Natural killer cell (primary cell): Measurements from ENCODE around the gene SSH2. TPM values are rescaled to one million over a fixed set of nuclear protein-coding genes. Genes with fewer than 3 reads are reported as not detected.

Experiments used
- ATAC-seq, 3 donors: fragments of 150-1000 bp in 2 of 3; fragments of 200-7000 bp in 1 of 3; cut with Tn5 transposase; 1 replicate in 1 of 3; 2 replicates in 2 of 3; pipeline ENCODE4 v1.10.0; 2021; ENCODE audit warnings: mild to moderate bottlenecking in 2 of 3, moderate library complexity in 2 of 3
- DNase-seq, 2 donors: peaks; one replicate each; pipeline versions ENCODE4 v3.0.0 to v3.0.0-alpha.2; 2013 to 2021; ENCODE audit warnings: mixed read lengths in 1 of 2
- H3K27ac ChIP-seq: one replicate; pipeline ENCODE4 v1.5.1; 2013; ENCODE audit warnings: mild to moderate bottlenecking, low read length
- H3K27me3 ChIP-seq: one replicate; pipeline ENCODE4 v1.6.1; 2013; ENCODE audit warnings: low read length; ENCODE audit not compliant: control insufficient read depth, insufficient read depth
- H3K36me3 ChIP-seq: one replicate; pipeline ENCODE4 v1.6.1; 2013; ENCODE audit warnings: low read length; ENCODE audit not compliant: control insufficient read depth, insufficient read depth
- H3K4me1 ChIP-seq: one replicate; pipeline ENCODE4 v1.6.1; 2013; ENCODE audit warnings: low read length; ENCODE audit not compliant: control insufficient read depth, insufficient read depth
- H3K4me3 ChIP-seq: one replicate; pipeline ENCODE4 v1.5.1; 2013; ENCODE audit warnings: low read length
- H3K9me3 ChIP-seq: one replicate; pipeline ENCODE4 v1.6.1; 2013; ENCODE audit warnings: low read length; ENCODE audit not compliant: control insufficient read depth, insufficient read depth
- H3K27ac Mint-ChIP-seq, 2 donors: one replicate each; pipeline ENCODE4 v1.8.0; 2022; ENCODE audit warnings: mild to moderate bottlenecking in 2 of 2, mixed read lengths in 2 of 2, moderate library complexity in 1 of 2
- H3K27me3 Mint-ChIP-seq, 2 donors: one replicate each; pipeline ENCODE4 v1.8.0; 2022; ENCODE audit warnings: low read depth in 2 of 2, mixed read lengths in 2 of 2
- H3K36me3 Mint-ChIP-seq: one replicate; pipeline ENCODE4 v1.8.0; 2022; ENCODE audit warnings: mixed read lengths
- H3K4me1 Mint-ChIP-seq, 2 donors: one replicate each; pipeline ENCODE4 v1.8.0; 2022; ENCODE audit warnings: mixed read lengths in 2 of 2
- H3K4me3 Mint-ChIP-seq: one replicate; pipeline ENCODE4 v1.8.0; 2022; ENCODE audit warnings: mild to moderate bottlenecking, moderate library complexity, mixed read lengths
- H3K9me3 Mint-ChIP-seq, 2 donors: one replicate each; pipeline ENCODE4 v1.8.0; 2022; ENCODE audit warnings: mixed read lengths in 2 of 2
- WGBS: methylation state at CpG from one replicate; pipeline ENCODE4 v1.1.7; 2013; ENCODE audit warnings: missing lambda C conversion rate; ENCODE audit not compliant: insufficient coverage; 5-methylcytosine and 5-hydroxymethylcytosine counted together
- intact Hi-C: fragments of 100-400 bp; cut with micrococcal nuclease; formaldehyde crosslinking; loops from one replicate; pipeline ENCODE4 v1.14.2; 2022
- total RNA-seq, 4 donors: library from RNA; stranded (reverse); fragments of 120-200 nt in 1 of 4; gene quantifications; one replicate each; pipeline versions ENCODE4 v1.2.3 to v1.2.4, GENCODE V29; 2013 to 2022
- TF ChIP-seq, protein P1 (sequence below): fragments of 200-600 bp; IDR thresholded peaks from one replicate; pipeline ENCODE4 v1.8.0; 2022; ENCODE audit warnings: antibody characterized with exemption

Gene SSH2
- total RNA-seq, 3 donors from 2014 or later (not counting 1 experiment from before 2014, with no cell fraction given): 124 to 166 (median 144) TPM

DNA sequence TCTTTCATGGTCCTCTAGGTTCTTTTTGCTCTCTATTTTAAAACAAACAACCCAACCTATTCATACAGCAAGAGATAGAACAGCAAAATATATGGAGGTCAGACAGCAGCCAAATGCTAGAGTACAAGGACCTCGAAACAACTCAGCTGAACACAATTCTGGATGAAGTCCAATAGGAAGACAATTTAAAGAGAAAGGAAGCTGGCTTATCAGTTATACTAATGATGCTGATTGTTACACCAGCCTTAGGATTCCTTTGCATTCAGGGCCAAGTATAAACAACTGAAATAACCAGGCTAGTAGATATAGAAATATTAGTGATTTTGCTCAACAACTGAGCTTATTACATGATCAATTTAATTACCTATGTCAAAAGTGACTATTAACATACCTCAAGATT, 2.5 kb downstream of the SSH2 start:
- peaks cover 17% of the 10 kb centered on the region for H3K4me1 ChIP-seq
- no peaks in the 10 kb centered on the region for H3K9me3 ChIP-seq
- H3K27ac Mint-ChIP-seq: no peak overlapping the region
- no peak overlapping the region for H3K4me3 ChIP-seq
- no peak for ATAC-seq
- peaks cover 24 to 33% of the 10 kb centered on the region in 2 donors for H3K4me1 Mint-ChIP-seq
- H3K27me3 Mint-ChIP-seq: no peaks in the 10 kb centered on the region
- H3K36me3 Mint-ChIP-seq: no peaks in the 10 kb centered on the region
- TF ChIP-seq, protein P1, sequence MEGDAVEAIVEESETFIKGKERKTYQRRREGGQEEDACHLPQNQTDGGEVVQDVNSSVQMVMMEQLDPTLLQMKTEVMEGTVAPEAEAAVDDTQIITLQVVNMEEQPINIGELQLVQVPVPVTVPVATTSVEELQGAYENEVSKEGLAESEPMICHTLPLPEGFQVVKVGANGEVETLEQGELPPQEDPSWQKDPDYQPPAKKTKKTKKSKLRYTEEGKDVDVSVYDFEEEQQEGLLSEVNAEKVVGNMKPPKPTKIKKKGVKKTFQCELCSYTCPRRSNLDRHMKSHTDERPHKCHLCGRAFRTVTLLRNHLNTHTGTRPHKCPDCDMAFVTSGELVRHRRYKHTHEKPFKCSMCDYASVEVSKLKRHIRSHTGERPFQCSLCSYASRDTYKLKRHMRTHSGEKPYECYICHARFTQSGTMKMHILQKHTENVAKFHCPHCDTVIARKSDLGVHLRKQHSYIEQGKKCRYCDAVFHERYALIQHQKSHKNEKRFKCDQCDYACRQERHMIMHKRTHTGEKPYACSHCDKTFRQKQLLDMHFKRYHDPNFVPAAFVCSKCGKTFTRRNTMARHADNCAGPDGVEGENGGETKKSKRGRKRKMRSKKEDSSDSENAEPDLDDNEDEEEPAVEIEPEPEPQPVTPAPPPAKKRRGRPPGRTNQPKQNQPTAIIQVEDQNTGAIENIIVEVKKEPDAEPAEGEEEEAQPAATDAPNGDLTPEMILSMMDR: no peak
- peak overlapping the region; percentile 32 for H3K4me3 Mint-ChIP-seq
- no peaks in the 10 kb centered on the region for H3K9me3 Mint-ChIP-seq
- H3K36me3 ChIP-seq: peaks cover 2% of the 10 kb centered on the region
- DNase-seq: no peak
- H3K27ac ChIP-seq: no peak overlapping the region
- H3K27me3 ChIP-seq: no peaks in the 10 kb centered on the region
- WGBS: 57% methylated on average over 1 of the region's 1 CpG
- intact Hi-C loops: no loop called here

DNA sequence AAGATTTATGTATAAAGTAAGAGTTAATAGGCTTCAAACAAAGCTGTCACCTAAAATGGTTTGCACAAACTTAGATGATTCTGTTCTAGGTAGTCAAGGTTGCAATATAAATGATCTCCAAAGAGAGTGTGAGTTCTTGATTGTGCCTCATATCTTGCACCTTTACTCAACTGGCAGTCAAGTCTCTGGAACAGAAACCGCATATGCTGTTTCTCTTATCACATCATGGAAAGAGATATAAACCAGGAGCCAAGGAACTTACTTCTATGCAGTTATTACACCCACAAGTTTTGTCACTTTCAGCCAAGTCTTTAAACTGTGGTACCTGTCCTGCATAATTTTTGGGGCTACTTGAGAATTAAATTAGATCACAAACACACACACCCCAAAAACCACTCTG, 5.2 kb downstream of the SSH2 start:
- WGBS: 100% methylated on average over 1 of the region's 1 CpG
- no peaks in the 10 kb centered on the region for H3K36me3 Mint-ChIP-seq
- no peak for DNase-seq
- no peaks in the 10 kb centered on the region for H3K9me3 Mint-ChIP-seq
- Histone ChIP-seq H3K4me3 (no peak overlapping the region), H3K36me3 (peaks cover 2% of the 10 kb centered on the region), H3K9me3 (no peaks in the 10 kb centered on the region), H3K27me3 (no peaks in the 10 kb centered on the region), H3K27ac (no peak overlapping the region), H3K4me1 (peaks cover 8% of the 10 kb centered on the region)
- ATAC-seq: no peak
- peaks cover 33% of the 10 kb centered on the region in 2 donors for H3K4me1 Mint-ChIP-seq
- intact Hi-C loops: no loop called here
- H3K27ac Mint-ChIP-seq: no peak overlapping the region
- TF ChIP-seq, protein P1: no peak
- no peaks in the 10 kb centered on the region for H3K27me3 Mint-ChIP-seq
- no peak overlapping the region for H3K4me3 Mint-ChIP-seq

DNA sequence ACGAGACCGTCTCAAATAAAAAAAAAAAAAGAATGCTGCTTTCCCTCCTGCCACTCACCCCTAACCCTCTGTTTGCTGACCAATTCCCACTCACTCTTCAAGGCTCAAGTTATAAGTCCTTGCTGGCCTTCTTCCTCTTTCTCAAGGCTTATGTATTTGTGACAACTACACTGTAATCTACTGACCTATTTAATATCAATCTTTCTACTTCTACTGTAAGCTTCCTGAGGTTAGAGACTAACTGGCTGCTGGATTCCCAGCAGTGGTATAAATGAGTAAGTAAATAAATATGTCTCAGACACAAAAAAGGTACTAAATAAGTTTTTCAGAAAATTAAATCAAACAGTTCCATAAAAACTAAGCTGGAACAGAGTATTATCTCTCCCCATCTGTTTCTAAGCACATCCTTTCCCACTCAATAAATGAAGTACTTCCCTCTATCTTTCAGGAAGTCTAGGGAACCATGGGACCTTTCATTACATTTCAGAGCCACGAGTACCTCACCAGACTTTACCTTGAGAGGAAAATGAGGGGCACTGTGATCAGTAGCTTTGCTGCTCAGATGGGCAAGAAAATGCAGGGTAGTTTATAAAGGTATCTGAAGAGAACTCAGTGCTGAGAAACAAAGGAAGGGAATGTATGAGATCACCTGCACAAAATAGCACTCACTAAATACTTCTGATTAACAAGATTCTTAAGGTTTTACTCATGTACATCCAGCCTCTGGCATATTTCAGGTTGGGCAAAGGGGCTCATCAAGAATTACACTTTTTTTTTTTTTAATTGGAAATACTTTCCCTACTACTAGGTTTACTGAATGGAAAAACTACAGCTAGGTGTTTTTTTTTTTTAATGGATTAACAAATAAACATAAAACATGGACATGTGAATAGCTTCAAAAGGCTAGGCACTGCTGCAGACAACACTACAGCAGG, 10.8 kb downstream of the SSH2 start:
- TF ChIP-seq, protein P1: no peak
- no peaks in the 10 kb centered on the region for H3K4me1 ChIP-seq
- no peaks in the 10 kb centered on the region for H3K9me3 ChIP-seq
- Mint-ChIP-seq H3K27me3 (no peaks in the 10 kb centered on the region), H3K4me1 (peaks cover 23 to 38% of the 10 kb centered on the region in 2 donors), H3K27ac (peak overlapping the region in 1 of 2 donors; percentile 2), H3K4me3 (no peak overlapping the region), H3K9me3 (no peaks in the 10 kb centered on the region), H3K36me3 (no peaks in the 10 kb centered on the region)
- 87% methylated on average over 2 of the region's 3 CpGs for WGBS
- ATAC-seq (no peak), DNase-seq (no peak)
- intact Hi-C loops: no loop called here
- no peak overlapping the region for H3K27ac ChIP-seq
- no peaks in the 10 kb centered on the region for H3K27me3 ChIP-seq
- no peaks in the 10 kb centered on the region for H3K36me3 ChIP-seq
- no peak overlapping the region for H3K4me3 ChIP-seq
